Measurements from ENCODE around the gene CXCL14. TPM values are rescaled to one million over a fixed set of nuclear protein-coding genes. Genes with fewer than 3 reads are reported as not detected.

The CXCL14 gene
- total and polyA plus RNA-seq, 4 donors = 0.74 to 219 (median 49.3) TPM

DNA sequence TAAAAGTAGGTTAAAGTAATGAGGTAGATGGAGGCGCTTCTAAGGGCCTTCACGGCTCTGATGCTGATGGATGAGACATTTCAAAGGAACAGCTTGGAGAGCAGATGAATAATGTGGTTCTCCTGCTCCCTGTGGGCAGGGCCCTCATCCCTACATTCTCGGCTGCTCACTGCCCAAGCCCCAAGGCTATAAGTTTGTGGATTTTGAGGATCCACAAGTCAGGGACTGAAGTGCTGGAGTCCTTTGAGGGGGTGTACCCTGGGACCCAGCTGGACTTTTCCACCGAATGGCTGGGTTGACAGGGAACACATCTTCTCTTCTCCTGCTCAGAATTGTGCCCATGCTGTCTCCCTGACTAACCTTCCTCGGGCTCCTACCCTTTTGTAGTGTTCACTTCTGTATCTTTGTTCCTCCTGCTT lies 21.4 kb upstream of the CXCL14 start:
- Histone ChIP-seq H3K27me3 (ENCODE audit: control insufficient read depth in 1 of 2, insufficient read depth in 2 of 2, low read length in 1 of 2) (no peaks in the 10 kb centered on the region), H3K4me1 (ENCODE audit: control insufficient read depth in 1 of 2, insufficient read depth in 2 of 2, low read length in 2 of 2) (no peaks in the 10 kb centered on the region), H3K9me3 (ENCODE audit: control insufficient read depth, low read length) (no peaks in the 10 kb centered on the region), H3K4me3 (ENCODE audit: low read length in 2 of 2) (no peak overlapping the region), H3K27ac (ENCODE audit: low read depth in 1 of 2, low read length in 2 of 2) (no peak overlapping the region), H3K36me3 (ENCODE audit: control insufficient read depth in 1 of 2, insufficient read depth in 2 of 2, low read length in 1 of 2) (no peaks in the 10 kb centered on the region)
- ATAC-seq (ENCODE audit: low FRiP score) (no peak), DNase-seq (no peak)
- WGBS, 2 donors = 40 to 45% methylated on average over 5 of the region's 5 CpGs
- intact Hi-C loops (cut with DNase I) = no loop called here

DNA sequence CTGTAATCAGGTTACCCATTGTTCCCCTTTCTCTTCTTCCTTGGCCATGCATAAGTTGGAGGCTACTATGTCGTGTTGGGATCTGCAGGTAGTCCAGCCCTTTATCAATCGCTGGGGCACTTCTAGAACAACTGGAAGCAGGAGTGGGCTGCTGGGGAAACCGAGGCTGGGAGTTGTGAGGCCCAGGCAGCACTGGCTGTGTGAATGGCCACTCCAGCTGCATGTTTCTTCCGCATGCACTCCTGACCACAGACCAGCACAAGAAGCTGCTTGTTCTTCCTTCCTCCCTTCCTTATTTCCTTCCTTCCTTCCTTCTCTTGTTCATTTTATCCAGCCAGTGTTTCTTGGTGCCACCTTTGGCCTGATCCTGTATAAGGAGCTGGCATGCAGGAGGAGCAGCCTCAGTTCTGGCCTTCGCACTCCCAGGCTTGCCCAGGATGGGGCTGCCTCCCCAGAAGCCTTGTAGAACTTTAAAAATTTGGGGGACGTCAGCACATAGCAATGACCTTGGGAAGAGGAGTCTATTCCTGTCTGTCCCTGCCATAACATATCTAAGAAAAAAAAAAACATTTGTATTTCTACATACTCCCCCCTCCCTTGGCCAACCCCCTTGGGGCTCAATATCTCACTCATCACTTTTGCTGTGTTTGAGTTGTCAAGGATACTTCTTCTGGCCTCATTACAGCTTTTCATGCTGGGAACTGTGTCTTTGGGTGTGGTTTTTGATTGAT lies 20.8 kb upstream of the CXCL14 start:
- no peaks in the 10 kb centered on the region for H3K36me3 ChIP-seq (ENCODE audit: control insufficient read depth in 1 of 2, insufficient read depth in 2 of 2, low read length in 1 of 2)
- ATAC-seq (ENCODE audit: low FRiP score) = no peak
- intact Hi-C loops (cut with DNase I) = no loop called here
- DNase-seq = no peak
- no peak overlapping the region for H3K4me3 ChIP-seq (ENCODE audit: low read length in 2 of 2)
- no peaks in the 10 kb centered on the region for H3K9me3 ChIP-seq (ENCODE audit: control insufficient read depth, low read length)
- no peak overlapping the region for H3K27ac ChIP-seq (ENCODE audit: low read depth in 1 of 2, low read length in 2 of 2)
- no peaks in the 10 kb centered on the region for H3K4me1 ChIP-seq (ENCODE audit: control insufficient read depth in 1 of 2, insufficient read depth in 2 of 2, low read length in 2 of 2)
- H3K27me3 ChIP-seq (ENCODE audit: control insufficient read depth in 1 of 2, insufficient read depth in 2 of 2, low read length in 1 of 2) = no peaks in the 10 kb centered on the region
- 69 to 73% methylated on average over 6 of the region's 6 CpGs for WGBS, 2 donors

DNA sequence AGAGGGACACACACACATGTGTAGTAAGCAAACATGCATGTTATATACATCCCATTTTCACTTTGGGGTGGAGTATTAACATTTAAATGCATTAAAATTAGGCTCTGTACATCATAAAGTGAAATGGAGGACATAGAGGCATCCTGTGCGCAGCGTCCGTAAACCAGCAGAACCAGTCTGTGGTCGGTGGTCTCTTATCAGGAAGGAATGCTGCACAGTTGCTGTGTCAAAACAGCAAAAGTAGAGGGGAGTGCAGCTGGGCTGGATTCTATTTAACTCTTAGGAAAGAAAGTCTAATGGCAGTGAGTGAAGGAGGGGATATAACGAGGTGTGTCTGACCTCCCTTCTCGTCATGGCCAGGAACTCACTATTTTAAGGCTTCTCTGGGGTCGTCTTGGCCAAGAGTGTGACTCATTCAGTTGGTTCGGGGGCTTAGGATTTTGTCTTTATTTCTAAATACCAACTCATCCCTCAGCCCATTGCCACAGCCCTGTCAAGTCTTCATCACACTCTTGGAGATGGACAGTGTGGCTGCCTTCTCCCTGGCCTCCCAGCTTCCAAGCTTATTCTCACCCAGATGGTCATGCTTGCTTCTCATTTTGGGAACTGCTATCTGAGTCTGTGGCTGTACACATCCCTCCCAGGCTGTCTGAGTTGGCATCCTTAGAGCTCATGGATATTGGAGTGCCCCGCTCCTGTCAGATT lies 20.1 kb upstream of the CXCL14 start:
- DNase-seq = no peak
- Histone ChIP-seq H3K4me3 (ENCODE audit: low read length in 2 of 2) (no peak overlapping the region), H3K27me3 (ENCODE audit: control insufficient read depth in 1 of 2, insufficient read depth in 2 of 2, low read length in 1 of 2) (no peaks in the 10 kb centered on the region), H3K9me3 (ENCODE audit: control insufficient read depth, low read length) (no peaks in the 10 kb centered on the region), H3K36me3 (ENCODE audit: control insufficient read depth in 1 of 2, insufficient read depth in 2 of 2, low read length in 1 of 2) (no peaks in the 10 kb centered on the region), H3K4me1 (ENCODE audit: control insufficient read depth in 1 of 2, insufficient read depth in 2 of 2, low read length in 2 of 2) (no peaks in the 10 kb centered on the region), H3K27ac (ENCODE audit: low read depth in 1 of 2, low read length in 2 of 2) (no peak overlapping the region)
- WGBS, 2 donors = 56 to 65% methylated on average over 9 of the region's 9 CpGs
- ATAC-seq (ENCODE audit: low FRiP score) = no peak
- intact Hi-C loops (cut with DNase I) = no loop called here

DNA sequence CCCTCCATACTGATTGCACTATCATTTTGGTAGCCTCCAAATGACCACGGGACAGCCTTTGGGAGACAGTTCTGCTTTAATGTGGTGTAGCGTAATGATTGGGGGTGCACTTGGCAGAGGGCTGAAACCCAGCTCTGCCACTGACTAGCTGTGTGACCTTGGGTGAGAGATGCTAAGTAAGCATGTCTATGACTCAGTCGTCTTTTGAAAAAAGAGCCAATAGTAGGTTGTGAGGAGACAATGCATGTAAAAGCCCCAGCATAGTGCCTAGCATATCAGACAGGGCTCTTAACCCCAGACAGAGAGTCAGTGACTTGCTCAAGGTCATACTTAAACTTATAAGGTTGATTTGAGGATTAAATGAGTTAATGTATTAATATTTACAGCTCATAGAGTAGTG lies 18.0 kb upstream of the CXCL14 start:
- no peaks in the 10 kb centered on the region for H3K9me3 ChIP-seq (ENCODE audit: control insufficient read depth, low read length)
- DNase-seq (no peak), ATAC-seq (ENCODE audit: low FRiP score) (no peak)
- no peaks in the 10 kb centered on the region for H3K36me3 ChIP-seq (ENCODE audit: control insufficient read depth in 1 of 2, insufficient read depth in 2 of 2, low read length in 1 of 2)
- no peaks in the 10 kb centered on the region for H3K27me3 ChIP-seq (ENCODE audit: control insufficient read depth in 1 of 2, insufficient read depth in 2 of 2, low read length in 1 of 2)
- no peaks in the 10 kb centered on the region for H3K4me1 ChIP-seq (ENCODE audit: control insufficient read depth in 1 of 2, insufficient read depth in 2 of 2, low read length in 2 of 2)
- intact Hi-C loops (cut with DNase I) = no loop called here
- H3K27ac ChIP-seq (ENCODE audit: low read depth in 1 of 2, low read length in 2 of 2) = no peak overlapping the region
- 83 to 91% methylated on average over 3 of the region's 3 CpGs for WGBS, 2 donors
- H3K4me3 ChIP-seq (ENCODE audit: low read length in 2 of 2) = no peak overlapping the region

DNA sequence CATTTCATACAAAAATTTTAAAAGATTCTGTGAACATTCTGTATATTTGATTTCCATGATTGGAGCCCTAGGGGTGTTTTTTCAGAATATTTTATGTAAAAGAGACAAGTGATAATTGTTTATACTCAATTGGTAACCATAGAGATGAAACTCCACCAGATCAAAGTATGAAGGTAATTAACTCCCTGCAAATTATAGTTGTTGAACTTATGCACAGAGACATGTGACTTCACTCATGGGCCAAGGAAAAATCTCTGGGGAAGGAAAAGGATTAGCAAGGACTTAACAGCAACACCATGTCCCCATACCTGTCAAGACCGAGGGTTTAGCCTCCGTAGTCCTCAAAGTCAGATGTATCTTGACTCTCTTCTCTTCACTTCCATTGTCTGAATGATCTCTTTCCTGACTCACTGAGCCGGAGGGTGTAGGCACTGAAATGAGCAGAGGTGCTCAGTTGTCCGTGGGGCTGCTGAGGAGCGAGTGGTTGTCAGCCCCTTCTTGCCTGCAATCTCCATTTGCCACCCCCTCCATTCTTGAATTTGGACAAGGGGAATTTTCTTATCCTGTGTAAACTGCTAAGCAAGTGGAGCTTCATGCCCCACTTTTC lies 17.5 kb upstream of the CXCL14 start:
- H3K27ac ChIP-seq (ENCODE audit: low read depth in 1 of 2, low read length in 2 of 2) = no peak overlapping the region
- DNase-seq = no peak
- H3K27me3 ChIP-seq (ENCODE audit: control insufficient read depth in 1 of 2, insufficient read depth in 2 of 2, low read length in 1 of 2) = no peaks in the 10 kb centered on the region
- intact Hi-C loops (cut with DNase I) = no loop called here
- no peaks in the 10 kb centered on the region for H3K36me3 ChIP-seq (ENCODE audit: control insufficient read depth in 1 of 2, insufficient read depth in 2 of 2, low read length in 1 of 2)
- H3K4me1 ChIP-seq (ENCODE audit: control insufficient read depth in 1 of 2, insufficient read depth in 2 of 2, low read length in 2 of 2) = no peaks in the 10 kb centered on the region
- 90 to 92% methylated on average over 5 of the region's 5 CpGs for WGBS, 2 donors
- H3K4me3 ChIP-seq (ENCODE audit: low read length in 2 of 2) = no peak overlapping the region
- no peak for ATAC-seq (ENCODE audit: low FRiP score)
- H3K9me3 ChIP-seq (ENCODE audit: control insufficient read depth, low read length) = no peaks in the 10 kb centered on the region

DNA sequence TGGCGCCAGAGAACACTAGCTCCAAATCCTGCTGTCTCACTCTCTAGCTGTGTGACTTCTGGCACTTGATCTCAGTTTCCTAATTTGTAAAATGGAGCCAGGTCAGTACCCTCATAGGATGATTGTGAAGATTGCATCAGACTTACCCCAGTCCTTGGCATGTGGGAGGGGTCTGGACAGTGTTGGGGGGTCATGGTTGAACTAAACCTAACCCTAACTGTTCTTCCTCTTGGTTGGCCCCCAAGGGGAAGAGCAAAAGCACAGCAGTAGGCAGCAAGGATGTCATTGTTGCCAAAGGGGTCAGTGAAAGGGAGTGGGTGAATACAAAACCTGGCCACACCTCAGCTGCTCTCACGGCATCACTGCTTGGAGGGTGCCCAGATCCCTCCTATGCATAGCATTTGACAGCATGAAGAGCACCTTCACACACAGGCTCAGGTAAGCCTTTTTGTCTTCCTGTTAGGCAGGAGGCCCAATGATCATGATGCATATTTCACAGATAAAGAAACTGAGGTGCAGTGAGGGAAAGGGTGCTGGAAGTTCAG lies 15.7 kb upstream of the CXCL14 start:
- H3K27me3 ChIP-seq (ENCODE audit: control insufficient read depth in 1 of 2, insufficient read depth in 2 of 2, low read length in 1 of 2) = no peaks in the 10 kb centered on the region
- DNase-seq = no peak
- no peaks in the 10 kb centered on the region for H3K4me1 ChIP-seq (ENCODE audit: control insufficient read depth in 1 of 2, insufficient read depth in 2 of 2, low read length in 2 of 2)
- H3K4me3 ChIP-seq (ENCODE audit: low read length in 2 of 2) = no peak overlapping the region
- intact Hi-C loops (cut with DNase I) = no loop called here
- no peak overlapping the region for H3K27ac ChIP-seq (ENCODE audit: low read depth in 1 of 2, low read length in 2 of 2)
- 87 to 91% methylated on average over 2 of the region's 2 CpGs for WGBS, 2 donors
- H3K9me3 ChIP-seq (ENCODE audit: control insufficient read depth, low read length) = no peaks in the 10 kb centered on the region
- H3K36me3 ChIP-seq (ENCODE audit: control insufficient read depth in 1 of 2, insufficient read depth in 2 of 2, low read length in 1 of 2) = no peaks in the 10 kb centered on the region
- ATAC-seq (ENCODE audit: low FRiP score) = no peak

DNA sequence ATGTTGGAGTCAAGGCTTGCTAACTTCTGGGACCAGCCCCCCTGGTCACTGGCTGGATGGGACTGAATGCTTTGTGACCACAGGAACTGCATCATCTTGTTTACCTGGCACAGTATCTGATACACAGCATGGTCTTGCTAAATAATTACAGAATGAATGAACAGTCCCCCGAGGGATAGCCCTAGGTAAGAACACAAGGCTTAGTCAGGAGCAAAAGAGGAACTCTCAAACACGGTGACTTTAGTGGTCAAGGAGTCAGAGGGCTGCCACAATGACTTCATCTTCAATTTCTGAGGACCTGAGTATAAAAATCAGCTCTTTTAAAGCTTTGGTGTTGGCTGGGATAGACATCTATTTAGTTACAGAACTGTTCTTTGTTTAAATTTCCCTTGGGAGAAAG lies 15.1 kb upstream of the CXCL14 start:
- Histone ChIP-seq H3K36me3 (ENCODE audit: control insufficient read depth in 1 of 2, insufficient read depth in 2 of 2, low read length in 1 of 2) (no peaks in the 10 kb centered on the region), H3K9me3 (ENCODE audit: control insufficient read depth, low read length) (no peaks in the 10 kb centered on the region), H3K4me1 (ENCODE audit: control insufficient read depth in 1 of 2, insufficient read depth in 2 of 2, low read length in 2 of 2) (no peaks in the 10 kb centered on the region), H3K27me3 (ENCODE audit: control insufficient read depth in 1 of 2, insufficient read depth in 2 of 2, low read length in 1 of 2) (no peaks in the 10 kb centered on the region), H3K4me3 (ENCODE audit: low read length in 2 of 2) (no peak overlapping the region), H3K27ac (ENCODE audit: low read depth in 1 of 2, low read length in 2 of 2) (no peak overlapping the region)
- ATAC-seq (ENCODE audit: low FRiP score) (no peak), DNase-seq (no peak)
- intact Hi-C loops (cut with DNase I) = no loop called here
- WGBS, 2 donors = 70 to 73% methylated on average over 2 of the region's 2 CpGs

DNA sequence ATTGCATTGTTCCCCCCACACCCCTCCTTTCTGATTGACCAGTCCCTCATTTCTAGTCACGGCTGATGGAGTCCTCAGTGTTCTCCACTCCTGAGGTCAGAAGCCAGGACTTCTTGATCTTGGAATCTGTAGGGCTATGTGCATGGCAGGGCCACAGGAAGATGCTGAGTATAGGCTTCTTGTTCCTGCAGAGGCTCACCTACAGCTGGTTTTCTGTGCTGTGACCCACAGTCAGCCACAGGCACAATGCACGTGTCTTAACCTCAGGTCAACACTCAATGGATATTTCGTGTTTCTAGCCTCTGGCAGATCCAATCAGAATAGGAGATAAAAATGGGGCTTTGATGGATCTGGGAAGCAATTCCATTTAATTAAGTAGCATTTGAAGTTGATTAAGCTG lies 14.3 kb upstream of the CXCL14 start:
- Histone ChIP-seq H3K27ac (ENCODE audit: low read depth in 1 of 2, low read length in 2 of 2) (no peak overlapping the region), H3K4me1 (ENCODE audit: control insufficient read depth in 1 of 2, insufficient read depth in 2 of 2, low read length in 2 of 2) (no peaks in the 10 kb centered on the region), H3K27me3 (ENCODE audit: control insufficient read depth in 1 of 2, insufficient read depth in 2 of 2, low read length in 1 of 2) (no peaks in the 10 kb centered on the region), H3K4me3 (ENCODE audit: low read length in 2 of 2) (no peak overlapping the region), H3K36me3 (ENCODE audit: control insufficient read depth in 1 of 2, insufficient read depth in 2 of 2, low read length in 1 of 2) (no peaks in the 10 kb centered on the region), H3K9me3 (ENCODE audit: control insufficient read depth, low read length) (no peaks in the 10 kb centered on the region)
- intact Hi-C loops (cut with DNase I) = no loop called here
- DNase-seq = no peak
- 67 to 75% methylated on average over 3 of the region's 3 CpGs for WGBS, 2 donors
- no peak for ATAC-seq (ENCODE audit: low FRiP score)
